HTR-8/SVneo (cell line): ENCODE results near the gene BOD1.

Experiments
- DNase-seq: peaks from one replicate; pipeline ENCODE4 v3.0.0; 2011; ENCODE audit warnings: low spot score, mixed read lengths; ENCODE audit not compliant: insufficient read length
- FAIRE-seq: peaks from 2 replicates; lab custom pipeline; 2011; peaks lifted over from hg19 to GRCh38; lab: Jason Lieb, UNC

BOD1 gene

GRCh38 chr5:173581408-173582215 lies 34.8 kb downstream of the BOD1 start:
- FAIRE-seq (peak; percentile 33), DNase-seq (peak; percentile 49)

- peak; percentile 16 for FAIRE-seq
- DNase-seq = no peak
Measured at GRCh38 chr5:173578947-173579615, 37.4 kb downstream of the BOD1 start.

- DNase-seq (no peak), FAIRE-seq (no peak)
Measured at GRCh38 chr5:173577817-173578216, 38.6 kb downstream of the BOD1 start.

GRCh38 chr5:173577166-173577565 lies 39.3 kb downstream of the BOD1 start:
- DNase-seq = no peak
- FAIRE-seq = no peak

GRCh38 chr5:173575985-173576384 lies 40.5 kb downstream of the BOD1 start:
- FAIRE-seq = no peak
- DNase-seq = no peak

- FAIRE-seq (no peak), DNase-seq (no peak)
Measured at GRCh38 chr5:173574983-173575382, 41.5 kb downstream of the BOD1 start.

GRCh38 chr5:173573126-173573960 lies 43.1 kb downstream of the BOD1 start:
- FAIRE-seq = peak; percentile 85
- DNase-seq = peak; percentile 82

GRCh38 chr5:173572431-173573125 lies 43.9 kb downstream of the BOD1 start:
- FAIRE-seq (no peak), DNase-seq (no peak)

GRCh38 chr5:173570321-173571090 lies 45.9 kb downstream of the BOD1 start:
- DNase-seq = no peak

GRCh38 chr5:173568703-173569102 lies 47.7 kb downstream of the BOD1 start:
- FAIRE-seq = no peak

More at GRCh38 chr5:173570321-173571090, 45.9 kb downstream of the BOD1 start:
- no peak for FAIRE-seq

GRCh38 chr5:173568128-173568527 lies 48.3 kb downstream of the BOD1 start:
- FAIRE-seq = no peak

More at GRCh38 chr5:173568703-173569102, 47.7 kb downstream of the BOD1 start:
- DNase-seq = no peak

GRCh38 chr5:173567548-173567947 lies 48.9 kb downstream of the BOD1 start:
- DNase-seq (peak; percentile 45), FAIRE-seq (no peak)

More at GRCh38 chr5:173568128-173568527, 48.3 kb downstream of the BOD1 start:
- no peak for DNase-seq

GRCh38 chr5:173565491-173566072 lies 50.9 kb downstream of the BOD1 start:
- DNase-seq (no peak), FAIRE-seq (no peak)

GRCh38 chr5:173564106-173564505 lies 52.3 kb downstream of the BOD1 start:
- no peak for FAIRE-seq
- DNase-seq = no peak

- DNase-seq = no peak
- no peak for FAIRE-seq
Measured at GRCh38 chr5:173563246-173563645, 53.2 kb downstream of the BOD1 start.

- no peak for DNase-seq
- FAIRE-seq = no peak
Measured at GRCh38 chr5:173562451-173562850, 54.0 kb downstream of the BOD1 start.
